Ishikawa (cell line): ENCODE measurements around the gene MYO16.

Source experiments
- CEBPB ChIP-seq: IDR thresholded peaks from 2 replicates; pipeline ENCODE4 v1.6.1; 2012
- EP300 ChIP-seq: IDR thresholded peaks from 2 replicates; pipeline ENCODE4 v1.6.1; 2012; ENCODE audit warnings: borderline replicate concordance
- MAX ChIP-seq: IDR thresholded peaks from 2 replicates; pipeline ENCODE4 v1.6.1; 2012
- TAF1 ChIP-seq: IDR thresholded peaks from 2 replicates; pipeline ENCODE4 v1.6.1; 2012; ENCODE audit warnings: low read depth, mild to moderate bottlenecking
- TCF12 ChIP-seq: IDR thresholded peaks from 2 replicates; pipeline ENCODE4 v1.6.1; 2012; ENCODE audit warnings: low read depth
- TEAD4 ChIP-seq: IDR thresholded peaks from 2 replicates; pipeline ENCODE4 v1.6.1; 2012

- TF ChIP-seq EP300: no peak
- no peak for TF ChIP-seq CEBPB
- no peak for TF ChIP-seq TAF1
- no peak for TF ChIP-seq MAX
- TF ChIP-seq TCF12: no peak
- TF ChIP-seq TEAD4: no peak
Measured at GRCh38 chr13:108606424-108606823, 23.0 kb upstream of the MYO16 start.
